ENCODE results near the gene PSMB5. TPM values are rescaled to one million over a fixed set of nuclear protein-coding genes. Genes with fewer than 3 reads are reported as not detected.

Gene PSMB5
- total and polyA plus RNA-seq, 2 of the 13 experiments (the other 11 are each of a cell fraction or from before 2014, with no cell fraction given), result 705 to 871 TPM

DNA sequence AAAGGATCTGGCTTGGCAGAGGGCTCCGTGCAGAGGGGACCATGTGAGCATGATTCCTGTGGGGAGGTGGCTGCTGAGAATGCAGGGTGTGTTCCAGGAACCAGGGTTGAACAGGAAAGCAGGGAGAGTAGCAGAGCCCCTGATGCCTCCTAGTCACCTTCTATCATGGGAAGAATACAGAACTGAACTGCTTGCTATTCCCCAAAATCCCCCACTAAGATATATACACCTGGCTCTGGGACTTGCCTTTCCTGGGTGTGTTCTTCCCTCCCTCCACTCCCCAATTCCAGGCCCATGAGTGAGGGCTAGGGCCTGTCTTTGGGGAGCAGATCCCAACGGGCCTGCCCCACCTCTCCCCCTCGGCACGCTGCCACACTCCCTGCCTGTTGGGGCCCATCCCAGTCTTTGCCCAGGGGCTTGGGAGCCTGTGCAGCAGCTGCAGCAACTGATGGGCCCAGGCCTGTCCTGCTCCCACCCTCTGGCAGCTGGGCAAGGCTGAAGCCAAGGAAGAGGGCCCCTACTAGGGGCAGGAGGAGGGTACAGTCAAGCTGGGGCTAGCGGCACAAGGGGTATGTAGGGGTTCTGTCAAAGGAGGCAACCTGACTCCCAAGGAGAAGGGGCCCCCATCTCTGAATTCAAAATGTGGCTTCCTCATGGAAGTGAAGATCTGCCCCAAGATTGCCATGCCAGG, 55.6 kb downstream of the PSMB5 start (continued):
- TF ChIP-seq, protein P1, sequence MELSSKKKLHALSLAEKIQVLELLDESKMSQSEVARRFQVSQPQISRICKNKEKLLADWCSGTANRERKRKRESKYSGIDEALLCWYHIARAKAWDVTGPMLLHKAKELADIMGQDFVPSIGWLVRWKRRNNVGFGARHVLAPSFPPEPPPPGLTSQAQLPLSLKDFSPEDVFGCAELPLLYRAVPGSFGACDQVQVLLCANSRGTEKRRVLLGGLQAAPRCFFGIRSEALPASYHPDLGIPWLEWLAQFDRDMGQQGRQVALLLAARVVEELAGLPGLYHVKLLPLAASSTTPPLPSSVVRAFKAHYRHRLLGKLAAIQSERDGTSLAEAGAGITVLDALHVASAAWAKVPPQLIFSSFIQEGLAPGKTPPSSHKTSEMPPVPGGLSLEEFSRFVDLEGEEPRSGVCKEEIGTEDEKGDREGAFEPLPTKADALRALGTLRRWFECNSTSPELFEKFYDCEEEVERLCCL (CRISPR knock-in tag; IDR thresholded peaks at IDR 0.05; ENCODE audit: borderline replicate concordance), result 0 out of 2 replicates have a peak, but pooled peaks have one; percentile 65
- TF ChIP-seq, protein P2, sequence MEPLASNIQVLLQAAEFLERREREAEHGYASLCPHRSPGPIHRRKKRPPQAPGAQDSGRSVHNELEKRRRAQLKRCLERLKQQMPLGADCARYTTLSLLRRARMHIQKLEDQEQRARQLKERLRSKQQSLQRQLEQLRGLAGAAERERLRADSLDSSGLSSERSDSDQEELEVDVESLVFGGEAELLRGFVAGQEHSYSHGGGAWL (CRISPR knock-in tag; IDR thresholded peaks at IDR 0.05), result peak; percentile 79; the same call in 1 of the 2 replicates
- TF ChIP-seq SMAD9 (CRISPR knock-in tag; IDR thresholded peaks at IDR 0.05), result 0 out of 2 replicates have a peak, but pooled peaks have one; percentile 30
- peak; percentile 80; the same call in 1 of the 2 replicates for TF ChIP-seq MTA1 (CRISPR knock-in tag; IDR thresholded peaks at IDR 0.05; ENCODE audit: borderline replicate concordance)
- TF ChIP-seq TBX2 (CRISPR knock-in tag; IDR thresholded peaks at IDR 0.05; ENCODE audit: borderline replicate concordance), result no peak
- TF ChIP-seq SMAD1 (CRISPR knock-in tag; IDR thresholded peaks at IDR 0.05; ENCODE audit: borderline replicate concordance, low read depth), result 0 out of 2 replicates have a peak, but pooled peaks have one; percentile 45
- TF ChIP-seq NFE2L1 (CRISPR knock-in tag; IDR thresholded peaks at IDR 0.05; ENCODE audit: borderline replicate concordance), result no peak
- TF ChIP-seq ELF4 (CRISPR knock-in tag; IDR thresholded peaks at IDR 0.05; ENCODE audit: borderline replicate concordance), result 0 out of 2 replicates have a peak, but pooled peaks have one; percentile 66
- TF ChIP-seq SAP130 (CRISPR knock-in tag; IDR thresholded peaks at IDR 0.05; ENCODE audit: low read depth), result peak; percentile 46; the same call in 1 of the 2 replicates
- TF ChIP-seq, protein P3, sequence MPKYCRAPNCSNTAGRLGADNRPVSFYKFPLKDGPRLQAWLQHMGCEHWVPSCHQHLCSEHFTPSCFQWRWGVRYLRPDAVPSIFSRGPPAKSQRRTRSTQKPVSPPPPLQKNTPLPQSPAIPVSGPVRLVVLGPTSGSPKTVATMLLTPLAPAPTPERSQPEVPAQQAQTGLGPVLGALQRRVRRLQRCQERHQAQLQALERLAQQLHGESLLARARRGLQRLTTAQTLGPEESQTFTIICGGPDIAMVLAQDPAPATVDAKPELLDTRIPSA (CRISPR knock-in tag; IDR thresholded peaks at IDR 0.05; ENCODE audit: borderline replicate concordance), result no peak
- TF ChIP-seq KDM1A (CRISPR knock-in tag; IDR thresholded peaks at IDR 0.05), result 0 out of 2 replicates have a peak, but pooled peaks have one; percentile 45
- TF ChIP-seq, protein P4, sequence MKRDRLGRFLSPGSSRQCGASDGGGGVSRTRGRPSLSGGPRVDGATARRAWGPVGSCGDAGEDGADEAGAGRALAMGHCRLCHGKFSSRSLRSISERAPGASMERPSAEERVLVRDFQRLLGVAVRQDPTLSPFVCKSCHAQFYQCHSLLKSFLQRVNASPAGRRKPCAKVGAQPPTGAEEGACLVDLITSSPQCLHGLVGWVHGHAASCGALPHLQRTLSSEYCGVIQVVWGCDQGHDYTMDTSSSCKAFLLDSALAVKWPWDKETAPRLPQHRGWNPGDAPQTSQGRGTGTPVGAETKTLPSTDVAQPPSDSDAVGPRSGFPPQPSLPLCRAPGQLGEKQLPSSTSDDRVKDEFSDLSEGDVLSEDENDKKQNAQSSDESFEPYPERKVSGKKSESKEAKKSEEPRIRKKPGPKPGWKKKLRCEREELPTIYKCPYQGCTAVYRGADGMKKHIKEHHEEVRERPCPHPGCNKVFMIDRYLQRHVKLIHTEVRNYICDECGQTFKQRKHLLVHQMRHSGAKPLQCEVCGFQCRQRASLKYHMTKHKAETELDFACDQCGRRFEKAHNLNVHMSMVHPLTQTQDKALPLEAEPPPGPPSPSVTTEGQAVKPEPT (CRISPR knock-in tag; IDR thresholded peaks at IDR 0.05; ENCODE audit: low read depth), result peak; percentile 41; the same call in 1 of the 2 replicates
- peak; percentile 89; the same call in 1 of the 2 replicates for TF ChIP-seq GLI4 (CRISPR knock-in tag; IDR thresholded peaks at IDR 0.05; ENCODE audit: borderline replicate concordance)
- TF ChIP-seq, protein P5, sequence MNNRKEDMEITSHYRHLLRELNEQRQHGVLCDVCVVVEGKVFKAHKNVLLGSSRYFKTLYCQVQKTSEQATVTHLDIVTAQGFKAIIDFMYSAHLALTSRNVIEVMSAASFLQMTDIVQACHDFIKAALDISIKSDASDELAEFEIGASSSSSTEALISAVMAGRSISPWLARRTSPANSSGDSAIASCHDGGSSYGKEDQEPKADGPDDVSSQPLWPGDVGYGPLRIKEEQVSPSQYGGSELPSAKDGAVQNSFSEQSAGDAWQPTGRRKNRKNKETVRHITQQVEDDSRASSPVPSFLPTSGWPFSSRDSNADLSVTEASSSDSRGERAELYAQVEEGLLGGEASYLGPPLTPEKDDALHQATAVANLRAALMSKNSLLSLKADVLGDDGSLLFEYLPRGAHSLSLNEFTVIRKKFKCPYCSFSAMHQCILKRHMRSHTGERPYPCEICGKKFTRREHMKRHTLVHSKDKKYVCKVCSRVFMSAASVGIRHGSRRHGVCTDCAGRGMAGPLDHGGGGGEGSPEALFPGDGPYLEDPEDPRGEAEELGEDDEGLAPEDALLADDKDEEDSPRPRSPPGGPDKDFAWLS (CRISPR knock-in tag; IDR thresholded peaks at IDR 0.05; ENCODE audit: borderline replicate concordance), result peak; percentile 63; the same call in 1 of the 2 replicates
- 0 out of 2 replicates have a peak, but pooled peaks have one; percentile 51 for TF ChIP-seq ZMYM3 (CRISPR knock-in tag; IDR thresholded peaks at IDR 0.05)
- 0 out of 2 replicates have a peak, but pooled peaks have one; percentile 55 for TF ChIP-seq ARNTL (CRISPR knock-in tag; IDR thresholded peaks at IDR 0.05)
- no peak for TF ChIP-seq CBX5 (CRISPR knock-in tag; IDR thresholded peaks at IDR 0.05; ENCODE audit: borderline replicate concordance)
- peak; percentile 30 for TF ChIP-seq HNRNPLL (IDR thresholded peaks at IDR 0.05; ENCODE audit: low read depth, low read length, poor library complexity, severe bottlenecking)
